GM11168 (cell line): Measurements from ENCODE around the gene ADAMTS16.

Source experiments
- in situ Hi-C: fragments of 300-500 bp; cut with MboI; formaldehyde crosslinking; loops from one replicate; pipeline ENCODE4 v1.12.0; 2022; ENCODE audit warnings: low sequenced_read_pairs; ENCODE audit not compliant: unreplicated experiment

The ADAMTS16 gene

GRCh38 chr5:5302201-5302600 lies 162.1 kb downstream of the ADAMTS16 start:
- in situ Hi-C loops, result no loop called here

DNA sequence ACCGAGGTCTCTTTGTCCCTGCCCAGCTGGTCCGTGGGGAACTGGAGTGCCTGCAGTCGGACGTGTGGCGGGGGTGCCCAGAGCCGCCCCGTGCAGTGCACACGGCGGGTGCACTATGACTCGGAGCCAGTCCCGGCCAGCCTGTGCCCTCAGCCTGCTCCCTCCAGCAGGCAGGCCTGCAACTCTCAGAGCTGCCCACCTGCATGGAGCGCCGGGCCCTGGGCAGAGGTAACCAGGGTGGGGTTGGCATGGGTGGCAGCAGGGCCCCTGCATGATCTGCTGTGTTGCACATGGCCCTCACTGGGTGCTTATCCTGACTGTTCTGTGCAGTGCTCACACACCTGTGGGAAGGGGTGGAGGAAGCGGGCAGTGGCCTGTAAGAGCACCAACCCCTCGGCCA lies 163.1 kb downstream of the ADAMTS16 start:
- in situ Hi-C loops, result no loop called here

DNA sequence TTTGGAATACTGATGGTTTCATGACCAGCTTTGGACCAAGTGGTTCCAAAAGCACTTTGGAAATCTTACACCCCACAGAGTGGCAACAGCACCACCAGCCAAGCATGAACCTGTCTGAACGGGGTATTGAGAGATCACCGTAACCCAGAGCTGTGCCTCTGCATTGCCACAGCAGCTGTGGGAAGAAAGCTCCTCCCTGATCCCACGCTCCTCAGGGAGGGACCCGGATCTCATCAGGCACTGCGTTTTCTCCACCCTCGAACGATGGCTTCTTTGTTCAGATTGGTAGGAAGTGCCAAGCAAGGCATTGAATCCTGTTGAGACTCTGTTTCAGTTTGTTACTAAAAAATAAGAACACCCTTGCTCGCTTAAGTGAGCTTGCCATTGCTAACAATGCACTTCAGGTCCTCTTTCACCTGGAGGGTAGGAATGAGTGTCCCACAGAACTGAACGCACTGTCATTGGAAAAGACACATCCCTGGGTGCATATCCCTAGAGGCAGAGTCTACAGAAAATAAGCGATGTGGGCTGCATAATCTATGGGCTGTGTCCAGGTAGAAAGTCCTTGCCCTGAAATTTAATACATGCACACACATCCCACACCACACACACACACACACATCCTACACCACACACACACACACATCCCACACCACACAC lies 164.4 kb downstream of the ADAMTS16 start:
- in situ Hi-C loops, result no loop called here

- in situ Hi-C loops, result no loop called here
Observed at GRCh38 chr5:5306696-5307095, 166.6 kb downstream of the ADAMTS16 start.

- in situ Hi-C loops, result no loop called here
Observed at GRCh38 chr5:5308319-5308718, 168.2 kb downstream of the ADAMTS16 start.

GRCh38 chr5:5309645-5310044 lies 169.5 kb downstream of the ADAMTS16 start:
- in situ Hi-C loops, result no loop called here

DNA sequence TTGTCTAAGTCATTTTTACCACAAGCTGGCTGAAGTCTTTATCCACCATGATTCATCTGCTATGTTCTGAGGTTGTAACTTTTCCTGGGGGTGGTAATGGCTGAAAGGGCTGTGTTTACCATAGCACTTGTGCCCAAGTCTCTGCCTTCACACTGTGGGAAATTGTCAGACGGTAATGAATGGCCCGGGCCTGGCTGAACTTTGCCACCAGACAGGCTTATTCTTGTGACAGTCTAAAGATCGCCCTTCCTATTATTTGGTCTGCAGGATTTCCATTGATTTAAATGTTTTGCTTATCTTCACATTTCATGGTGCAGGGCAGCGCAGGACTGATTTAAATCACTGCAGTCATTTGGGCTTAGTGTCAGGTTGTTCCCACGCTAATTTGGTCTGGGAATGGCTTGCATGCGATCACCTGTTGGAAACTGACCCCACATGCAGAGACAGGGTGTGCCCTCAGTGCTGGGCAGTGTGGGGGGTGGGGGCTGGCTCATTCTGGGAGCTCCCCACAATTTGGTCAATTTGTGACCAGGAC lies 173.0 kb downstream of the ADAMTS16 start:
- in situ Hi-C loops, result no loop called here

DNA sequence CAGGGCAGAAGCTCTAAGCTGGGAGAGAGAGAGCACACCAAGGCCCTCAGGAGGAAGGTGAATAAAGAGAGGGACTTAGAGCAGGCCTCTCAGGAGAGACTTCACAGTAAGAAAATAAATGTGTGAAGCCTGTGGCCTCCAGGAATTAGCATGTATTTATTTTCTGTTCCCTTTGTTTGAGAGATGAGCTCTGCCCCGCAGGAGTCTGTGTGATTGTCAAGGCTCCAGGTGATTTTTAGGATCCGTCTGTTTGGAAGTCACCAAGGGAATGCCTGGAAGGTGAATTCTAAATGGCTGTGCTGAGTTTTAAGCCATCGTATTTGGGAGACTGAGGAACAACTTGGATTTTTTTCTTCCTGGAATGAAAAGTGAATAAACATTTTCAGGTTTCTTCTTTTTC lies 174.0 kb downstream of the ADAMTS16 start:
- in situ Hi-C loops, result no loop called here

DNA sequence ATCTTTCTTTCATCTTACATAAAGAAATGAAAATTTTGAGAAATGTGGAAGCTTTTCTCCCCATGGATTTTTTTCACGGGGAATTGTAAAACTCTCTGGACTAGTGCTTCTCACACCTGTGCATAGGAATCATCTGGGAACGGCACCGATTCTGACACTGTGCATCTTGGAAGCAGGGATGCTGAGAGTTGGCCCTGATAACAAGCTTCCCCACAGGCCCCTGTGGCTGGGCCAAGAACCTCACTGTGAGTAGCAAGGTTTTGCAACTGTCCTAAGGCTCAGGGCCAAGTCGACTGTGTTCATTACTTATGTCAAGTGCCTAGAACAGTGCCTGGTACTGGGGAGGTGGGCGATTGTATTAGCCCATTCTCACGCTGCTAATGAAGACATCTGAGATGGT lies 174.5 kb downstream of the ADAMTS16 start:
- in situ Hi-C loops, result no loop called here

DNA sequence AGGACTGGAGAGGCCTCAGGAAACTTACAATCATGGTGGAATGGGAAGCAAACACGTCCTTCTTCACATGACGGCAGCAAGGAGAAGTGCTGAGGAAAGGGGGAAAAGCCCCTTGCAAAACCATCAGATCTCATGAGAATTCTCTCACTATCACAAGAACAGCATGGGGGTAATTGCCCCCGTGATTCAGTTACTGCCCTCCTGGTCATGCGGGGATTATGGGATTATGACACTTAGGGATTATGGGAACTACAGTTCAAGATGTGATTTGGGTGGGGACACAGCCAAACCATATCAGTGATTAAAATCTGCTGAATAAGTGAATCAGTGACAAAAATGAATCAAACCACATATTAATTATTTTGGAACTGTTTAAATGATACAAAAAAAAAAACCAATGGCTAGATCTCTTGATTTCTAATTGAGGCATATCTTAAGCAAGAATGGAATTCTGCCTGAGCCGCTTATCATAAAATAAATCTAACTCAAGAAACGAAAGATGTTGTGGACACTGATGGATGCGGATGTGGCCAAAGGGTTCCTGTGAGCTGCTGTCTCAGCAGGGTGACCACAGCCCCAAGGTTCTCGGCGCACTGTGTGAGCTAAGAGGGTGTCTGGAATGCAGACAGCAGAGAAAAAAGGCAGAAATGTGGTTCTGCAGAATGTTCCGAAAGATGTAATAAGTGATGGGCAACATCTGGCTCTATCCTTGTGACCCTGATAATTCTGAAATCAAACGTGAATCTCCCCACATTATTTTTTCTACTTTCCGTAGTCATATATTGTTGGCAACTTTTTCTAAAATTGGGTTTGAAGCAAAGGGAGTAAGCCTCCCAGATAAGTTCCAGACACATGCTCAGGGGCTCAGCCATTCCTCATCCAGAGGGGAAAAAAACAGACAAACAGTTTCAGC lies 175.2 kb downstream of the ADAMTS16 start:
- in situ Hi-C loops, result no loop called here

DNA sequence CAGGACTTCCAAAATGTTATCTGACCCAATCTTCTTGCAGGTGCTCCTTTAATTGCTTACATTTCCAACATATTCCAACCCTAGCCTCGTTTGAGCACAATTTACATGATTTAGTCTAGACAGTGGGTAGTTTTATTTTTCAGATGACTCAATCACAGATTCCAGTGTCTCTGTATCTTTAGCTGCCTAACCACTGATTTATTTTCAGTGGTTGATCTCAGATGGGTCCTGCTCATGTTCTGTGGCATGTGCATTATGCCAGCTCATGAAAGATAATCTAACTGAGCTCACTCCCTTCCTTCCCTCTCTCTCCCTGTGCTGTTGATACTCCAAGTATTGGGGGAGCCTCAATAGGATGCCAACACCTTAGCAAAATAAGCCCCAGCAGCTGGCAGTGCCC lies 176.2 kb downstream of the ADAMTS16 start:
- in situ Hi-C loops, result no loop called here

GRCh38 chr5:5317976-5318375 lies 177.8 kb downstream of the ADAMTS16 start:
- in situ Hi-C loops, result no loop called here

- in situ Hi-C loops, result no loop called here
Observed at GRCh38 chr5:5318426-5319190, 178.5 kb downstream of the ADAMTS16 start.

DNA sequence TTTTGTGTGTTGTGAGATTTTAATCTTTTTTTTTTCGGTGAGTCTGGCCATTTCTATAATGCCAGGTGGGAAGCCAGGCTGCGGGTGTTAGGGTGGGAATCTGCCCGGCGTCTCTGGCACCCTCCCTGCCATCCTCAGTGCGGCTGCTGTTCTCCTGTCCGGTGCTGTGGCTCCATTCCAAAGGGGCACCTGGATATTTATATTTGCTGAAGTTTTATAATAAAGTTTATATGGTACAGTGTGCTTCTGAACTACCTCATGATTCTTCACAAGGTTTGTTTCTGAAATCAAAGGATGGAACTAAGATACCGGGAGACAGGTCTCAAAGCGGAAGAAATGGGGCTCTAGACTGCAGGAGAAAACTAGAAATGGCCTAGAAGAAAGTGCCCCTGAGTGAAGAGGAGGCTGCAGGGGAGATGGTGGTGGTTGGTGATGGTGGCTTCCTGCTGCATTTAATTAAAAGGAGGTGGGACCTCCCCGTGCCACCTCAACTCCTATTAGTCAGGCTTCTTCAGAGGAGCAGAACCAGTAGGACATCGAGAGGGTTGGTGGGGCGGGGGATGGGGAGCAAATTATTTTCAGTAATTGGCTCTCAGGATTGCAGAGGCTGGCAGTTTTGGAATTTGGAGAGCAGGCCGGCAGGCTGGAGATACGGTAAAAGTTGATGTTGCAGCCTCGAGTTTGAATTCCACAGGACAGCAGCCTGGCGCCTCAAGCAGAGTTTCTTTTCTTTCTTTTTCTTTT lies 180.1 kb downstream of the ADAMTS16 start:
- in situ Hi-C loops, result no loop called here

DNA sequence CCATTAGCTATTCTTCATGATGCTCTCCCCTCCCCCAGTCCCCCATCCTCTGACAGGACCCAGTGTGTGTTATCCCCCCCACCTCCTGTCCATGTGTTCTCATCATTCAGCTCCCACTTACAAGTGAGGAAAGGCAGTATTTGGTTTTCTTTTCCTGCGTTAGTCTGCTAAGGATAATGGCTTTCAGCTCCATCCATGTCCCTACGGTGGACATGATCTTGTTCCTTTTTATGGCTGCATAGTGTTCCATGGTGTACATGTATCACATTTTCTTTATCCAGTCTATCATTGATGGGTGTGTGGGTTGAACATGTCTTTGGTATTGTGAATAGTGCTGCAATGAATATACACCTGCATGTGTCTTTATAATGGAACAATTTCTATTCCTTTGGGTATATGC lies 181.0 kb downstream of the ADAMTS16 start:
- in situ Hi-C loops, result no loop called here

GRCh38 chr5:5323551-5323950 lies 183.4 kb downstream of the ADAMTS16 start:
- in situ Hi-C loops, result no loop called here

- in situ Hi-C loops, result no loop called here
Observed at GRCh38 chr5:5326115-5326758, 186.1 kb downstream of the ADAMTS16 start.

DNA sequence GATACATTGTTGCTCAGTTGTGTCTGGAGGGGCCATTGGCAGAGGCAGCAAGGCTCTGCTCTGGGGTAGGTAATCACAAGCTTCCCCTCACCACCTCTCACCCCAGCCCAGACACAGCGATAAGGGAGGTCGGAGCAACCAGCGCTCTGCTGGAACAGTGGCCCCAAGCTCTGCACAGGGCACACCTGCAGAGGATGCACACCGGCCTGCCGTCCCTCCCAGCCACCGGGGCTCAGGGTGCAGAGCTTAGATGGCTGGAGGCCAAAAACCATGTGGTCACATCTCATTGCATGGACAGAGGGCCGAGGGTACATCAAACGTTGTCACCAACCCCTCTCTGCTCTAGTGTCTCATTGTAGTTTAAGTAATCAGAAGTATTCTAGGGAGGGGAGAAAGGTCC lies 187.0 kb downstream of the ADAMTS16 start:
- in situ Hi-C loops, result no loop called here

DNA sequence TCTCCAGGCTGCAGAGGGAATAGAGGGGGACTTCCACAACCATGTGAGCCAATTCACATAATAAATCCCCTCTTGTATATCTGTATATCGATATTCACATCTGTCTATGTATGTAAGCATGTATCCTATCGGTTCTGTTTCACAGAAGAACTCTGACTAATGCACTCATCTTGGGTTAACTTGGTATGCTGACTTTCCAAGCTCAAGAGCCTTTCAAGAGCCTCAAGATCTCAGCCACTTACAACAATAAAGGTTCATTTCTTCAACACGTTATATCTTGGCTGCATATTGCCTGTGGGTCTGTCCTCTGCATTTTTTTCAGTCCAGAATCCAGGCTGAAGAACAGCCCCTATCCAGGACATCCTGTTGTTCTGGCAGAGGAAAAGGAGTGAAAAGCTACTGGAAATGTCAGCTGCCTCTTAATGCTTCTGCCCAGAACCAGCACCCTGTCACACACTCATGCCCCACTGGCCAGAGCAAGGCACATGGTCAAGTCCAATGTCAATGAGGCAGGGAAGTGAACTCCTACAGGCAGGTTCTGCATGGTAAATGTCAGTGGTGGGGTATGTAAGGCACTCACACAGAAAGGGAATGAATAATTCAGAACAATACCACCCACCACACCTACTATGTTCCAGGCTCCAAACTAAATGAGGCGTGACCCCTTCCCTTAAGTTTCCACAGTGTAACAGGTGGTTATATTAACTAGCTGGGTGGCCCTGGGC lies 190.8 kb downstream of the ADAMTS16 start:
- in situ Hi-C loops, result no loop called here
